ENCODE data around the gene GIPC1. TPM values are rescaled to one million over a fixed set of nuclear protein-coding genes. Genes with fewer than 3 reads are reported as not detected.
A peak's percentile ranks its signal among the peaks of the same experiment; 100 is the strongest.

The GIPC1 gene
- total and polyA plus RNA-seq, 12 donors = 26.6 to 107 (median 64.3) TPM

- no peak overlapping the region for H3K4me3 ChIP-seq
- DNase-seq = no peak
- TF ChIP-seq CTCF (IDR thresholded peaks at IDR 0.05) = no peak
- no peak for TF ChIP-seq POLR2A (IDR thresholded peaks at IDR 0.05)
- 70 to 93% (median 86%) methylated on average over 6 to 7 of the region's 7 CpGs for WGBS, 4 donors
- no peaks in the 10 kb centered on the region for H3K27me3 ChIP-seq
- H3K4me1 ChIP-seq (replicated peaks in 1 of 2) = peaks cover 0 to 25% of the 10 kb centered on the region in 2 donors
- no peaks in the 10 kb centered on the region for H3K9me3 ChIP-seq (replicated peaks in 1 of 3)
- H3K36me3 ChIP-seq (replicated peaks in 1 of 2) = peaks cover 0 to 25% of the 10 kb centered on the region in 2 donors
- H3K27ac ChIP-seq = peak overlapping the region in 1 of 5 donors; percentile 78
- intact Hi-C loops (cut with DNase I) = no loop called here
Observed at GRCh38 chr19:14476327-14476672, 19.6 kb downstream of the GIPC1 start.

- WGBS, 4 donors = 8 to 27% (median 16%) methylated on average over 8 to 33 of the region's 33 CpGs
- TF ChIP-seq POLR2A (IDR thresholded peaks at IDR 0.05) (no peak), CTCF (IDR thresholded peaks at IDR 0.05) (peak in 2 of 6 experiments; percentile 17)
- Histone ChIP-seq H3K27me3 (no peaks in the 10 kb centered on the region), H3K36me3 (replicated peaks in 1 of 2) (peaks cover 0 to 33% of the 10 kb centered on the region in 2 donors), H3K9me3 (replicated peaks in 1 of 3) (no peaks in the 10 kb centered on the region), H3K4me1 (replicated peaks in 1 of 2) (peaks cover 0 to 24% of the 10 kb centered on the region in 2 donors), H3K4me3 (no peak within 1 kb of the TSS), H3K27ac (peak within 1 kb of the TSS in 2 of 5 donors; percentile 17 to 78)
- intact Hi-C loops (cut with DNase I) = no loop called here
- no peak for DNase-seq
Observed at GRCh38 chr19:14475251-14476073, 20.5 kb downstream of the GIPC1 start, which contains the start of gene PTGER1. Gene PTGER1, minus strand, starts transcription at chr19:14475354. Its CDS starts 1,034 bp downstream, at chr19:14474320.

GRCh38 chr19:14474827-14475226, 21.1 kb downstream of the GIPC1 start:
- no peak for DNase-seq
- no peaks in the 10 kb centered on the region for H3K9me3 ChIP-seq (replicated peaks in 1 of 3)
- peak overlapping the region in 1 of 5 donors; percentile 78 for H3K27ac ChIP-seq
- H3K36me3 ChIP-seq (replicated peaks in 1 of 2) = peaks cover 0 to 33% of the 10 kb centered on the region in 2 donors
- intact Hi-C loops (cut with DNase I) = loop anchor here in 1 of 2 donors (5.0 kb wide), 1 partner anchor 43 kb away; the partner anchor contains the start of gene PKN1
- peaks cover 0 to 20% of the 10 kb centered on the region in 2 donors for H3K4me1 ChIP-seq (replicated peaks in 1 of 2)
- no peaks in the 10 kb centered on the region for H3K27me3 ChIP-seq
- H3K4me3 ChIP-seq = no peak overlapping the region
- WGBS, 4 donors = 48 to 66% (median 51%) methylated on average over 7 to 12 of the region's 12 CpGs
- TF ChIP-seq CTCF (IDR thresholded peaks at IDR 0.05) (no peak), POLR2A (IDR thresholded peaks at IDR 0.05) (no peak)

GRCh38 chr19:14473978-14474578, 21.8 kb downstream of the GIPC1 start:
- H3K27ac ChIP-seq = no peak overlapping the region
- H3K9me3 ChIP-seq (replicated peaks in 1 of 3) = no peaks in the 10 kb centered on the region
- TF ChIP-seq CTCF (IDR thresholded peaks at IDR 0.05) (no peak), POLR2A (IDR thresholded peaks at IDR 0.05) (no peak)
- DNase-seq = peak in 4 of 7 donors; percentile 39 to 63 (median 52)
- no peaks in the 10 kb centered on the region for H3K27me3 ChIP-seq
- intact Hi-C loops (cut with DNase I) = loop anchor here in 1 of 2 donors (5.0 kb wide), 1 partner anchor 42 kb away; the partner anchor contains the start of gene PKN1
- WGBS, 4 donors = 30 to 43% (median 35%) methylated on average over 17 to 53 of the region's 53 CpGs
- peaks cover 0 to 20% of the 10 kb centered on the region in 2 donors for H3K4me1 ChIP-seq (replicated peaks in 1 of 2)
- H3K36me3 ChIP-seq (replicated peaks in 1 of 2) = peaks cover 0 to 37% of the 10 kb centered on the region in 2 donors
- no peak overlapping the region for H3K4me3 ChIP-seq

Measured in adrenal gland (tissue), 12 donors.